Spinal cord (tissue), 10 donors: ENCODE measurements around the gene GIT2. TPM values are rescaled to one million over a fixed set of nuclear protein-coding genes. Genes with fewer than 3 reads are reported as not detected.
A peak's percentile ranks its signal among the peaks of the same experiment; 100 is the strongest.

Experiments
- DNase-seq, 6 donors: peaks; one replicate each; pipeline versions ENCODE4 v3.0.0 to v3.0.0-alpha.2; 2013 to 2015; ENCODE audit warnings: low spot score in 6 of 6, low read depth in 4 of 6
- H3K27ac ChIP-seq: one replicate; pipeline ENCODE4 v1.5.1; 2013; ENCODE audit warnings: low read depth, low read length, control low read depth
- H3K27me3 ChIP-seq: one replicate; pipeline ENCODE4 v1.6.1; 2013; ENCODE audit warnings: low read length; ENCODE audit not compliant: control insufficient read depth, insufficient read depth
- H3K36me3 ChIP-seq: one replicate; pipeline ENCODE4 v1.6.1; 2013; ENCODE audit warnings: low read length; ENCODE audit not compliant: control insufficient read depth, insufficient read depth
- H3K4me1 ChIP-seq: one replicate; pipeline ENCODE4 v1.6.1; 2013; ENCODE audit warnings: low read length; ENCODE audit not compliant: control insufficient read depth, insufficient read depth
- H3K4me3 ChIP-seq: one replicate; pipeline ENCODE4 v1.5.1; 2013; ENCODE audit warnings: low read depth, low read length, control low read depth
- H3K9me3 ChIP-seq: one replicate; pipeline ENCODE4 v1.6.1; 2013; ENCODE audit warnings: low read length; ENCODE audit not compliant: control insufficient read depth, insufficient read depth
- WGBS: methylation state at CpG from one replicate; pipeline ENCODE4 v1.1.5; 2013; ENCODE audit warnings: missing lambda C conversion rate; ENCODE audit not compliant: insufficient coverage; 5-methylcytosine and 5-hydroxymethylcytosine counted together
- polyA plus RNA-seq, 2 donors: library from polyadenylated mRNA; unstranded; fragments of 120-200 nt; gene quantifications; one replicate each; pipeline ENCODE4 v1.2.1, GENCODE V29; 2013; ENCODE audit not compliant: insufficient read length in 2 of 2
- total RNA-seq, 2 donors: library from RNA; depleted of rRNA in 1 of 2; stranded (reverse); fragments of 120-200 nt in 1 of 2; fragments of >200 nt in 1 of 2; gene quantifications; one replicate each; pipeline versions ENCODE4 v1.2.3 to v1.2.4, GENCODE V29; 2013 to 2014
- donor health status: healthy.

The GIT2 gene
- total and polyA plus RNA-seq, 4 donors = 41.5 to 52.8 (median 47.6) TPM

GRCh38 chr12:109952160-109952858, 43.9 kb downstream of the GIT2 start:
- Histone ChIP-seq H3K27ac (no peak overlapping the region), H3K9me3 (no peaks in the 10 kb centered on the region), H3K27me3 (no peaks in the 10 kb centered on the region), H3K36me3 (peaks cover 46% of the 10 kb centered on the region), H3K4me1 (no peaks in the 10 kb centered on the region), H3K4me3 (no peak overlapping the region)
- WGBS = 90% methylated on average over 9 of the region's 11 CpGs
- no peak for DNase-seq

GRCh38 chr12:109951751-109952150, 44.4 kb downstream of the GIT2 start:
- Histone ChIP-seq H3K4me1 (peaks cover 5% of the 10 kb centered on the region), H3K27ac (no peak overlapping the region), H3K9me3 (no peaks in the 10 kb centered on the region), H3K27me3 (no peaks in the 10 kb centered on the region), H3K4me3 (no peak overlapping the region), H3K36me3 (peaks cover 46% of the 10 kb centered on the region)
- 59% methylated on average over 6 of the region's 7 CpGs for WGBS
- peak in 1 of 6 donors; percentile 15 for DNase-seq

- no peak for DNase-seq
- no peak overlapping the region for H3K27ac ChIP-seq
- WGBS = 90% methylated on average over 2 of the region's 5 CpGs
- no peaks in the 10 kb centered on the region for H3K9me3 ChIP-seq
- no peaks in the 10 kb centered on the region for H3K27me3 ChIP-seq
- H3K4me1 ChIP-seq = peaks cover 9% of the 10 kb centered on the region
- H3K4me3 ChIP-seq = no peak overlapping the region
- peaks cover 45% of the 10 kb centered on the region for H3K36me3 ChIP-seq
These were observed 45.0 kb downstream of the GIT2 start for GRCh38 chr12:109951136-109951535.

GRCh38 chr12:109950625-109951024, 45.5 kb downstream of the GIT2 start:
- peaks cover 40% of the 10 kb centered on the region for H3K36me3 ChIP-seq
- H3K27me3 ChIP-seq = no peaks in the 10 kb centered on the region
- H3K27ac ChIP-seq = no peak overlapping the region
- H3K4me3 ChIP-seq = no peak overlapping the region
- peaks cover 11% of the 10 kb centered on the region for H3K4me1 ChIP-seq
- no peak for DNase-seq
- no peaks in the 10 kb centered on the region for H3K9me3 ChIP-seq

GRCh38 chr12:109949089-109949488, 47.1 kb downstream of the GIT2 start:
- peaks cover 16% of the 10 kb centered on the region for H3K4me1 ChIP-seq
- H3K9me3 ChIP-seq = no peaks in the 10 kb centered on the region
- H3K27ac ChIP-seq = peak overlapping the region; percentile 49
- H3K36me3 ChIP-seq = peaks cover 38% of the 10 kb centered on the region
- H3K27me3 ChIP-seq = no peaks in the 10 kb centered on the region
- DNase-seq = peak in 2 of 6 donors; percentile 25 to 34
- WGBS = no CpG with 5 or more reads among the region's 1 CpG
- no peak overlapping the region for H3K4me3 ChIP-seq

GRCh38 chr12:109948368-109948767, 47.8 kb downstream of the GIT2 start:
- Histone ChIP-seq H3K27me3 (no peaks in the 10 kb centered on the region), H3K4me3 (no peak overlapping the region), H3K4me1 (peaks cover 16% of the 10 kb centered on the region), H3K27ac (no peak overlapping the region), H3K36me3 (peaks cover 39% of the 10 kb centered on the region), H3K9me3 (no peaks in the 10 kb centered on the region)
- DNase-seq = no peak
- WGBS = no CpG with 5 or more reads among the region's 4 CpGs

GRCh38 chr12:109947521-109947920, 48.6 kb downstream of the GIT2 start:
- no peaks in the 10 kb centered on the region for H3K9me3 ChIP-seq
- H3K36me3 ChIP-seq = peaks cover 32% of the 10 kb centered on the region
- no peak for DNase-seq
- peaks cover 16% of the 10 kb centered on the region for H3K4me1 ChIP-seq
- H3K4me3 ChIP-seq = no peak overlapping the region
- WGBS = 57% methylated on average over 1 of the region's 3 CpGs
- peak overlapping the region; percentile 70 for H3K27ac ChIP-seq
- H3K27me3 ChIP-seq = no peaks in the 10 kb centered on the region

GRCh38 chr12:109946913-109947312, 49.3 kb downstream of the GIT2 start:
- Histone ChIP-seq H3K4me1 (peaks cover 16% of the 10 kb centered on the region), H3K36me3 (peaks cover 25% of the 10 kb centered on the region), H3K27me3 (no peaks in the 10 kb centered on the region), H3K9me3 (no peaks in the 10 kb centered on the region), H3K27ac (peak overlapping the region; percentile 70), H3K4me3 (no peak overlapping the region)
- DNase-seq = no peak
- WGBS = 91% methylated on average over 4 of the region's 9 CpGs

- peak overlapping the region; percentile 70 for H3K27ac ChIP-seq
- no peak overlapping the region for H3K4me3 ChIP-seq
- H3K4me1 ChIP-seq = peaks cover 16% of the 10 kb centered on the region
- no peak for DNase-seq
- H3K36me3 ChIP-seq = peaks cover 21% of the 10 kb centered on the region
- H3K27me3 ChIP-seq = no peaks in the 10 kb centered on the region
- 25% methylated on average over 4 of the region's 5 CpGs for WGBS
- H3K9me3 ChIP-seq = no peaks in the 10 kb centered on the region
These were observed 49.7 kb downstream of the GIT2 start for GRCh38 chr12:109946505-109946904.

GRCh38 chr12:109944561-109945359, 51.4 kb downstream of the GIT2 start:
- Histone ChIP-seq H3K36me3 (peaks cover 26% of the 10 kb centered on the region), H3K27ac (no peak overlapping the region), H3K4me3 (no peak overlapping the region), H3K9me3 (no peaks in the 10 kb centered on the region), H3K4me1 (peaks cover 16% of the 10 kb centered on the region), H3K27me3 (no peaks in the 10 kb centered on the region)
- peak in 2 of 6 donors; percentile 19 to 24 for DNase-seq
- 30% methylated on average over 9 of the region's 17 CpGs for WGBS
